ENCODE results near the gene OS9.
A peak's percentile ranks its signal among the peaks of the same experiment; 100 is the strongest.
"Not testable (repeated sequence)": the region's sequence is repeated elsewhere in the genome, so short reads cannot be mapped to it uniquely, and the experiment has no call there.

OS9 gene, protein sequence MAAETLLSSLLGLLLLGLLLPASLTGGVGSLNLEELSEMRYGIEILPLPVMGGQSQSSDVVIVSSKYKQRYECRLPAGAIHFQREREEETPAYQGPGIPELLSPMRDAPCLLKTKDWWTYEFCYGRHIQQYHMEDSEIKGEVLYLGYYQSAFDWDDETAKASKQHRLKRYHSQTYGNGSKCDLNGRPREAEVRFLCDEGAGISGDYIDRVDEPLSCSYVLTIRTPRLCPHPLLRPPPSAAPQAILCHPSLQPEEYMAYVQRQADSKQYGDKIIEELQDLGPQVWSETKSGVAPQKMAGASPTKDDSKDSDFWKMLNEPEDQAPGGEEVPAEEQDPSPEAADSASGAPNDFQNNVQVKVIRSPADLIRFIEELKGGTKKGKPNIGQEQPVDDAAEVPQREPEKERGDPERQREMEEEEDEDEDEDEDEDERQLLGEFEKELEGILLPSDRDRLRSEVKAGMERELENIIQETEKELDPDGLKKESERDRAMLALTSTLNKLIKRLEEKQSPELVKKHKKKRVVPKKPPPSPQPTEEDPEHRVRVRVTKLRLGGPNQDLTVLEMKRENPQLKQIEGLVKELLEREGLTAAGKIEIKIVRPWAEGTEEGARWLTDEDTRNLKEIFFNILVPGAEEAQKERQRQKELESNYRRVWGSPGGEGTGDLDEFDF

DNA sequence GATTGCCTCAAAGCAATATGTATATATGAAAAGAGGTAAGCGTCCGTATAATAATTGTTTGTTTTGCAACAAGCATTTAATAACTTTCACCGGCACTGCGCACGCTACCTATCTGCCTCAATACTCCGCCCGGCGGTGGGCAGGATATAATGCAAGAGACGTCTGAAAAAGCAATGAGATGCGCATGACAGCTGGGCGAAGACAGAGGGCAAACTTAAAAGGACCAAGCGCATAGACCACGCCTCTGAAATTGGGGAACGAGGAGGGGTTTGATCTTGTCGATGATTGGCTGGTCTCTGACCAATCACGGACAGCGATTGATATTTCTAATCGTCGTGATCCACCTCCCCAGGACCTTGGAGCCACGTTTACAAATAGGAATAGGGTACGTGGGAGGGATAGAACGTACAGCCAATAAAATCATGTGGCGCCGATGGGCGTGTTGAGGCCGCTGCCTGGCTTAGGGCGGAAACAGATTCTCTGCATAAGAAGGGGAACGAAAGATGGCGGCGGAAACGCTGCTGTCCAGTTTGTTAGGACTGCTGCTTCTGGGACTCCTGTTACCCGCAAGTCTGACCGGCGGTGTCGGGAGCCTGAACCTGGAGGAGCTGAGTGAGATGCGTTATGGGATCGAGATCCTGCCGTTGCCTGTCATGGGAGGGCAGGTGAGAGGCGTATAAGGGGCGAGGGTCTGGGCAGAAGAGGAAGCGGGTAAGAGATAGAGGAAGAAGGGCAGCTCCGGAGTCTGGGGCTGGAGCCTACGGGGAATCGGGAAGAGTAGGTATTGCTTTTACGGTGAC is at the start of gene OS9:
OS9 (plus strand) TSS at position 474 of the 800 bp plus-strand sequence; CDS start at position 504, 30 bp downstream.
- peak within 1 kb of the TSS; percentile 62 for H3K27ac ChIP-seq (ENCODE audit: low read depth, low read length)
- peak within 1 kb of the TSS; percentile 92 to 97 for H3K4me3 ChIP-seq (ENCODE audit: low read depth in 1 of 2, low read length in 2 of 2)
- no peaks in the 10 kb centered on the region for H3K9me3 ChIP-seq (ENCODE audit: low read length)
- no peaks in the 10 kb centered on the region for H3K27me3 ChIP-seq (ENCODE audit: control insufficient read depth in 1 of 2, insufficient read depth in 2 of 2, low read length in 2 of 2)
- peak within 1 kb of the TSS; percentile 90 for H3K9ac ChIP-seq (ENCODE audit: low read length)
- peaks cover 11% of the 10 kb centered on the region for H3K4me1 ChIP-seq (ENCODE audit: insufficient read depth, low read length)
- peaks cover 29% of the 10 kb centered on the region for H3K36me3 ChIP-seq (ENCODE audit: insufficient read depth, low read length)

- H3K9ac ChIP-seq (ENCODE audit: low read length); H3K27ac ChIP-seq (ENCODE audit: low read depth, low read length); H3K4me3 ChIP-seq (ENCODE audit: low read depth in 1 of 2, low read length in 2 of 2); H3K27me3 ChIP-seq (ENCODE audit: control insufficient read depth in 1 of 2, insufficient read depth in 2 of 2, low read length in 2 of 2); H3K9me3 ChIP-seq (ENCODE audit: low read length); H3K36me3 ChIP-seq (ENCODE audit: insufficient read depth, low read length); H3K4me1 ChIP-seq (ENCODE audit: insufficient read depth, low read length): not testable (repeated sequence)
Observed at GRCh38 chr12:57645990-57646658, 47.8 kb upstream of the OS9 start.

GRCh38 chr12:57646659-57647049 is 47.3 kb upstream of the OS9 start:
- H3K4me1 ChIP-seq (ENCODE audit: insufficient read depth, low read length); H3K4me3 ChIP-seq (ENCODE audit: low read depth in 1 of 2, low read length in 2 of 2); H3K36me3 ChIP-seq (ENCODE audit: insufficient read depth, low read length); H3K9ac ChIP-seq (ENCODE audit: low read length); H3K9me3 ChIP-seq (ENCODE audit: low read length); H3K27me3 ChIP-seq (ENCODE audit: control insufficient read depth in 1 of 2, insufficient read depth in 2 of 2, low read length in 2 of 2); H3K27ac ChIP-seq (ENCODE audit: low read depth, low read length): not testable (repeated sequence)

GRCh38 chr12:57654042-57654441 is 39.9 kb upstream of the OS9 start:
- no peak overlapping the region for H3K4me3 ChIP-seq (ENCODE audit: low read depth in 1 of 2, low read length in 2 of 2)
- H3K27me3 ChIP-seq (ENCODE audit: control insufficient read depth in 1 of 2, insufficient read depth in 2 of 2, low read length in 2 of 2): no peaks in the 10 kb centered on the region
- H3K9ac ChIP-seq (ENCODE audit: low read length): no peak overlapping the region
- H3K4me1 ChIP-seq (ENCODE audit: insufficient read depth, low read length): peaks cover 4% of the 10 kb centered on the region
- H3K36me3 ChIP-seq (ENCODE audit: insufficient read depth, low read length): no peaks in the 10 kb centered on the region
- no peaks in the 10 kb centered on the region for H3K9me3 ChIP-seq (ENCODE audit: low read length)
- no peak overlapping the region for H3K27ac ChIP-seq (ENCODE audit: low read depth, low read length)

DNA sequence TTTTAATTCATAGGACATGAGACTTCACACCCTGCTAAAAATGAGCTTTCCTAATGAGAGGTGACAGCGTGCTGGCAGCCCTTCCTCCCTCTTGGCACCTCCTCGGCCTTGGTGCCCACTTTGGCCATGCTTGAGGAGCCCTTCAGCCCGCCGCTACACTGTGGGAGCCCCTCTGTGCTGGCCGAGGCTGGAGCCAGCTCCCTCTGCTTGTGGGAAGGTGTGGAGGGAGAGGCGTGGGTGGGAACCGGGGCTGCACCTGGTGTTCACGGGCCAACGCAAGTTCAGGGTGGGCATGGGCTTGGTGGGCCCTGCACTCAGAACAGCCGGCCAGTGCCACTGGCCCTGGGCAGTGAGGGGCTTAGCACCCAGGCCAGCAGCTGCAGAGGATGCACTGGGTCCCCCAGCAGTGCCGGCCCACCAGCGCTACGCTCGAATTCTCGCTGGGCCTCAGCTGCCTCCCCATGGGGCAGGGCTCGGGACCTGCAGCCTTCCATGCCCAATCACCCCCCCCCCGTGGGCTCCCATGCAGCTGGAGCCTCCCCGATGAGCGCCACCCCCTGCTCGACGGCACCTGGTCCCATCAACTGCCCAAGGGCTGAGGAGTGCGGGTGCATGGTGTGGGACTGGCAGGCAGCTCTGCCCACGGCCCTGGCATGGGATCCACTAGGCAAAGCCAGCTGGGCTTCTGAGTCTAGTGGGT is 38.2 kb upstream of the OS9 start:
- Histone ChIP-seq H3K36me3 (ENCODE audit: insufficient read depth, low read length) (no peaks in the 10 kb centered on the region), H3K4me3 (ENCODE audit: low read depth in 1 of 2, low read length in 2 of 2) (no peak overlapping the region), H3K4me1 (ENCODE audit: insufficient read depth, low read length) (peaks cover 4% of the 10 kb centered on the region), H3K27ac (ENCODE audit: low read depth, low read length) (no peak overlapping the region), H3K27me3 (ENCODE audit: control insufficient read depth in 1 of 2, insufficient read depth in 2 of 2, low read length in 2 of 2) (no peaks in the 10 kb centered on the region), H3K9me3 (ENCODE audit: low read length) (no peaks in the 10 kb centered on the region), H3K9ac (ENCODE audit: low read length) (no peak overlapping the region)

DNA sequence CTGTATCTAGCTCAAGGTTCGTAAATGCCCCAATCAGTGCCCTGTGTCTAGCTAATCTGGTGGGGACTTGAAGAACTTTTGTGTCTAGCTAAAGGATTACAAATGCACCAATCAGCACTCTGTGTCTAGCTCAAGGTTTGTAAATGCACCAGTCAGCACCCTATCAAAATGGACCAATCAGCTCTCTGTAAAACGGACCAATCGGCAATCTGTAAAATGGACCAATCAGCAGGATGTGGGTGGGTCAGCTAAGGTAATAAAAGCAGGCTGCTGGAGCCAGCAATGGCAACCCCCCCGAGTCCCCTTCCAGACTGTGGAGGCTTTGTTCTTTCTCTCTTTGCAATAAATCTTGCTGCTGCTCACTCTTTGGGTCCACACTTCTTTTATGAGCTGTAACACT is 37.5 kb upstream of the OS9 start:
- H3K4me1 ChIP-seq (ENCODE audit: insufficient read depth, low read length); H3K4me3 ChIP-seq (ENCODE audit: low read depth in 1 of 2, low read length in 2 of 2); H3K27ac ChIP-seq (ENCODE audit: low read depth, low read length); H3K9me3 ChIP-seq (ENCODE audit: low read length); H3K36me3 ChIP-seq (ENCODE audit: insufficient read depth, low read length); H3K27me3 ChIP-seq (ENCODE audit: control insufficient read depth in 1 of 2, insufficient read depth in 2 of 2, low read length in 2 of 2); H3K9ac ChIP-seq (ENCODE audit: low read length): not testable (repeated sequence)

- Histone ChIP-seq H3K36me3 (ENCODE audit: insufficient read depth, low read length) (no peaks in the 10 kb centered on the region), H3K27ac (ENCODE audit: low read depth, low read length) (no peak overlapping the region), H3K4me1 (ENCODE audit: insufficient read depth, low read length) (peaks cover 4% of the 10 kb centered on the region), H3K9me3 (ENCODE audit: low read length) (no peaks in the 10 kb centered on the region), H3K27me3 (ENCODE audit: control insufficient read depth in 1 of 2, insufficient read depth in 2 of 2, low read length in 2 of 2) (no peaks in the 10 kb centered on the region), H3K9ac (ENCODE audit: low read length) (no peak overlapping the region), H3K4me3 (ENCODE audit: low read depth in 1 of 2, low read length in 2 of 2) (no peak overlapping the region)
Observed at GRCh38 chr12:57657744-57658143, 36.2 kb upstream of the OS9 start.

DNA sequence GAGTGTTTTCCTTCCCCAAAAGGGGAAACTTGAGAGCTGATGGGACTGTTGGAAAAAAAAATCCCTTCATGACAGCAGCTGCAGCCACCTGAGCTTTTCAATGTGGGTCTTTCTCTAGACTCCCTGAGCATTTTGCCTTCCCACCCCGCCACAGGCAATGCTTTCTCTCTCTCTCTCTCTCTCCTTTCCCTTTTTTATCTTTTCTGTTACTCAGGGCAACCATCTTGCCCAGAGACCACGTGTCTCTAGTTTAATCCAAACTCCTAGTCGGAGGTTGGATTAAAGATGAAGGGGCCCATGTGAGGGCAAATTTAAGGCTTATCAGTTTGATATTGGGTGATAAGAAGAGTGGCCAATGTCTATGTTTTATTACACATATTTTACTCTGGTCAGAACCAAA is 35.0 kb upstream of the OS9 start:
- peaks cover 4% of the 10 kb centered on the region for H3K4me1 ChIP-seq (ENCODE audit: insufficient read depth, low read length)
- no peak overlapping the region for H3K9ac ChIP-seq (ENCODE audit: low read length)
- no peak overlapping the region for H3K27ac ChIP-seq (ENCODE audit: low read depth, low read length)
- H3K9me3 ChIP-seq (ENCODE audit: low read length): no peaks in the 10 kb centered on the region
- H3K4me3 ChIP-seq (ENCODE audit: low read depth in 1 of 2, low read length in 2 of 2): no peak overlapping the region
- no peaks in the 10 kb centered on the region for H3K36me3 ChIP-seq (ENCODE audit: insufficient read depth, low read length)
- no peaks in the 10 kb centered on the region for H3K27me3 ChIP-seq (ENCODE audit: control insufficient read depth in 1 of 2, insufficient read depth in 2 of 2, low read length in 2 of 2)

GRCh38 chr12:57661376-57661775 is 32.6 kb upstream of the OS9 start:
- no peak overlapping the region for H3K4me3 ChIP-seq (ENCODE audit: low read depth in 1 of 2, low read length in 2 of 2)
- no peaks in the 10 kb centered on the region for H3K9me3 ChIP-seq (ENCODE audit: low read length)
- H3K27ac ChIP-seq (ENCODE audit: low read depth, low read length): no peak overlapping the region
- H3K4me1 ChIP-seq (ENCODE audit: insufficient read depth, low read length): peaks cover 4% of the 10 kb centered on the region
- no peak overlapping the region for H3K9ac ChIP-seq (ENCODE audit: low read length)
- H3K36me3 ChIP-seq (ENCODE audit: insufficient read depth, low read length): no peaks in the 10 kb centered on the region
- H3K27me3 ChIP-seq (ENCODE audit: control insufficient read depth in 1 of 2, insufficient read depth in 2 of 2, low read length in 2 of 2): no peaks in the 10 kb centered on the region

DNA sequence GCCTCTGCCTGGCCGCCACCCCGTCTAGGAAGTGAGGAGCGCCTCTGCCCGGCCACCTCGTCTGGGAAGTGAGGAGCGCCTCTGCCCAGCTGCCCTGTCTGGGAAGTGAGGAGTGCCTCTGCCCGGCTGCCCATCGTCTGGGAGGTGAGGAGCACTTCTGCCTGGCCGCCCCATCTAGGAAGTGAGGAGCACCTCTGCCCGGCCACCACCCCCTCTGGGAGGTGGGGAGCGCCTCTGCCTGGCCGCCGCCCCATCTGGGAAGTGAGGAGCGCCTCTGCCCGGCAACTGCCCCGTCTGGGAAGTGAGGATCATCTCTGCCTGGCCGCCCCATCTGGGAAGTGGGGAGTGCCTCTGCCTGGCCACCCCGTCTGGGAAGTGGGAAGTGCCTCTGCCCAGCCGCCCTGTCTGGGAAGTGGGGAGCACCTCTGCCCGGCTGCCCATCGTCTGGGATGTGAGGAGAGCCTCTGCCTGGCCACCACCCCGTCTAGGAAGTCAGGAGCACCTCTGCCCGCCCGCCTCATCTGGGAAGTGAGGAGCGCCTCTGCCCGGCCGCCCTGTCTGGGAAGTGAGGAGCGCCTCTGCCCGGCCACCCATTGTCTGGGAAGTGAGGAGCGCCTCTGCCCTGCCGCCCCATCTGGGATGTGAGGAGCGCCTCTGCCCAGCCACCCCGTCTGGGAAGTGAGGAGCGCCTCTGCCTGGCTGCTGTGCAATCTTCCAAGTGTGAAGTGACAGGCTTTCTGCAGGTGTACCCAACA is 28.7 kb upstream of the OS9 start:
- H3K36me3 ChIP-seq (ENCODE audit: insufficient read depth, low read length); H3K4me3 ChIP-seq (ENCODE audit: low read depth in 1 of 2, low read length in 2 of 2); H3K9ac ChIP-seq (ENCODE audit: low read length); H3K27me3 ChIP-seq (ENCODE audit: control insufficient read depth in 1 of 2, insufficient read depth in 2 of 2, low read length in 2 of 2); H3K27ac ChIP-seq (ENCODE audit: low read depth, low read length); H3K9me3 ChIP-seq (ENCODE audit: low read length); H3K4me1 ChIP-seq (ENCODE audit: insufficient read depth, low read length): not testable (repeated sequence)
